Endothelial cell of umbilical vein (primary cell): ENCODE measurements around the gene COX10. TPM values are rescaled to one million over a fixed set of nuclear protein-coding genes. Genes with fewer than 3 reads are reported as not detected.

Experiments used
- BruUV-seq: library from RNA; stranded (reverse); fragments of 400-500 nt; replicated peaks from 2 replicates; lab custom pipeline; 2021; lab: Mats Ljungman, UMichigan
- CTCF ChIA-PET: fragments of 300-600, 350-600 bp; sonication (Branson Sonifier 250); formaldehyde crosslinking; loops from one replicate; lab custom pipeline; 2021; ENCODE audit warnings: antibody characterized with exemption, inconsistent platforms; lab: Charles Lee
- POLR2A ChIA-PET: fragments of 300-600, 350-600 bp; sonication (Branson Sonifier 250); formaldehyde crosslinking; loops from one replicate; lab custom pipeline; 2021; ENCODE audit warnings: antibody characterized with exemption, inconsistent platforms; lab: Charles Lee
- DNase-seq: peaks from one replicate; pipeline ENCODE4 v3.0.0-alpha.2; 2011; ENCODE audit warnings: low read depth, low spot score
- FAIRE-seq: peaks from 2 replicates; lab custom pipeline; 2011; peaks lifted over from hg19 to GRCh38; lab: Jason Lieb, UNC
- H2AFZ ChIP-seq: 2 replicates; pipeline ENCODE4 v1.6.0; 2012; ENCODE audit warnings: low read depth, low read length, control low read depth, inconsistent platforms
- H3K27ac ChIP-seq: 2 replicates; pipeline ENCODE4 v1.5.1; 2011; ENCODE audit warnings: low read depth, mild to moderate bottlenecking, control low read depth, low read length, moderate library complexity; ENCODE audit not compliant: insufficient read depth
- H3K27me3 ChIP-seq, 2 experiments: 2 replicates each; pipeline versions ENCODE4 v1.6.0 to v1.6.1; 2011; ENCODE audit warnings: low read length in 2 of 2, mixed read lengths in 1 of 2; ENCODE audit not compliant: control insufficient read depth in 2 of 2, insufficient read depth in 2 of 2
- H3K36me3 ChIP-seq, 2 experiments: 2 replicates in 1 of 2; 3 replicates in 1 of 2; pipeline ENCODE4 v1.5.1; 2011; ENCODE audit warnings: low read length in 2 of 2, mild to moderate bottlenecking in 1 of 2, moderate library complexity in 1 of 2; ENCODE audit not compliant: control insufficient read depth in 2 of 2, insufficient read depth in 2 of 2; ENCODE audit errors: extremely low read depth in 1 of 2
- H3K4me1 ChIP-seq: 3 replicates; pipeline ENCODE4 v1.5.1; 2011; ENCODE audit warnings: mild to moderate bottlenecking, low read length; ENCODE audit not compliant: control insufficient read depth, insufficient read depth; ENCODE audit errors: extremely low read depth
- H3K4me2 ChIP-seq: 2 replicates; pipeline ENCODE4 v1.6.1; 2011; ENCODE audit warnings: low read length, control low read depth, mixed read lengths; ENCODE audit not compliant: insufficient read depth
- H3K4me3 ChIP-seq, 3 experiments: fragments of 200-600 bp in 1 of 3; sonication (generic), shearing (Covaris generic) in 1 of 3; replicated peaks in 1 of 3; 2 replicates each; pipeline ENCODE4 v1.5.1; 2011 to 2016; ENCODE audit warnings: control low read depth in 3 of 3, low read length in 3 of 3, mild to moderate bottlenecking in 2 of 3, inconsistent platforms in 1 of 3, low read depth in 1 of 3, moderate library complexity in 1 of 3; ENCODE audit not compliant: insufficient read depth in 1 of 3
- H3K79me2 ChIP-seq: 2 replicates; pipeline ENCODE4 v1.6.0; 2012; ENCODE audit warnings: low read length, inconsistent platforms; ENCODE audit not compliant: control insufficient read depth, insufficient read depth
- H3K9ac ChIP-seq: replicated peaks from 2 replicates; pipeline ENCODE3; 2011; ENCODE audit warnings: low read length, control low read depth; ENCODE audit not compliant: insufficient read depth; ENCODE audit errors: extremely low read depth
- H3K9me1 ChIP-seq: replicated peaks from 3 replicates; pipeline ENCODE4 v1.6.0; 2011; ENCODE audit warnings: mild to moderate bottlenecking, low read length; ENCODE audit not compliant: control insufficient read depth, insufficient read depth; ENCODE audit errors: extremely low read depth
- H3K9me3 ChIP-seq: replicated peaks from 2 replicates; pipeline ENCODE4 v1.5.1; 2012; ENCODE audit warnings: low read length, inconsistent platforms; ENCODE audit not compliant: control insufficient read depth, insufficient read depth
- H4K20me1 ChIP-seq: replicated peaks from 2 replicates; pipeline ENCODE3; 2011; ENCODE audit warnings: mild to moderate bottlenecking, low read length; ENCODE audit not compliant: control insufficient read depth, insufficient read depth; ENCODE audit errors: extremely low read depth
- EZH2 ChIP-seq: IDR thresholded peaks from 2 replicates; pipeline ENCODE4 v1.6.1; 2012; ENCODE audit warnings: borderline replicate concordance, low read depth, mild to moderate bottlenecking, moderate library complexity, low read length, inconsistent platforms; ENCODE audit not compliant: severe bottlenecking
- FOS ChIP-seq: IDR thresholded peaks from 2 replicates; pipeline ENCODE4 v1.6.1; 2011; ENCODE audit warnings: mild to moderate bottlenecking, low read length, moderate library complexity, borderline replicate concordance; ENCODE audit not compliant: insufficient read depth
- GATA2 ChIP-seq: IDR thresholded peaks from 2 replicates; pipeline ENCODE4 v1.7.0; 2011; ENCODE audit warnings: low read depth, mild to moderate bottlenecking, moderate library complexity, mixed read lengths, low read length; ENCODE audit not compliant: insufficient read length, insufficient read depth
- JUN ChIP-seq: IDR thresholded peaks from 2 replicates; pipeline ENCODE4 v1.6.1; 2011; ENCODE audit warnings: borderline replicate concordance, low read depth; ENCODE audit not compliant: insufficient read length, insufficient read depth
- MYC ChIP-seq: IDR thresholded peaks from one replicate; pipeline ENCODE4 v1.6.1; 2011; ENCODE audit warnings: mild to moderate bottlenecking, low read depth, low read length
- POLR2A ChIP-seq: IDR thresholded peaks from 2 replicates; pipeline ENCODE4 v1.6.1; 2012; ENCODE audit warnings: low read depth, mild to moderate bottlenecking, control low read depth, low read length
- POLR2AphosphoS5 ChIP-seq: IDR thresholded peaks from 2 replicates; pipeline ENCODE4 v1.6.1; 2012; ENCODE audit warnings: low read depth, mild to moderate bottlenecking, control low read depth, low read length, moderate library complexity; ENCODE audit not compliant: insufficient read depth
- dilution Hi-C: fragments of 300-500 bp; cut with MboI; formaldehyde crosslinking; loops from one replicate; pipeline ENCODE4 v1.15.0; 2019; ENCODE audit warnings: low sequenced_read_pairs; ENCODE audit not compliant: extremely low pct_ligation_motif_present
- intact Hi-C: fragments of 100-400 bp; cut with micrococcal nuclease; formaldehyde crosslinking; loops from one replicate; pipeline ENCODE4 v1.10.0; 2022
- polyA plus RNA-seq, 4 experiments: library from polyadenylated mRNA; depleted of rRNA in 3 of 4; stranded (reverse) in 3 of 4; unstranded in 1 of 4; fragments of >200 nt; gene quantifications; 2 replicates each; pipeline versions ENCODE4 v1.2.1 to v1.2.3, GENCODE V29; 2011 to 2012; ENCODE audit warnings: missing spikeins in 1 of 4
- total RNA-seq: library from RNA; stranded (reverse); gene quantifications from 2 replicates; pipeline ENCODE4 v1.2.3, GENCODE V29; 2021
- TF ChIP-seq, protein P1 (sequence below): IDR thresholded peaks from 2 replicates; pipeline ENCODE4 v1.6.1; 2011; ENCODE audit not compliant: insufficient read depth, insufficient read length
- TF ChIP-seq, protein P2 (sequence below), 2 donors: IDR thresholded peaks; 1 replicate in 1 of 2; 2 replicates in 1 of 2; pipeline ENCODE4 v1.5.1; 2011; ENCODE audit warnings: low read length in 2 of 2, mild to moderate bottlenecking in 2 of 2, moderate library complexity in 2 of 2, control low read depth in 1 of 2, inconsistent platforms in 1 of 2, low read depth in 1 of 2; ENCODE audit not compliant: insufficient read depth in 1 of 2; ENCODE audit errors: extremely low read depth in 1 of 2

COX10 gene
- total and polyA plus RNA-seq, 2 donors (not counting 3 experiments of a cell fraction or from before 2014, with no cell fraction given) = 9.8 to 12.1 TPM

DNA sequence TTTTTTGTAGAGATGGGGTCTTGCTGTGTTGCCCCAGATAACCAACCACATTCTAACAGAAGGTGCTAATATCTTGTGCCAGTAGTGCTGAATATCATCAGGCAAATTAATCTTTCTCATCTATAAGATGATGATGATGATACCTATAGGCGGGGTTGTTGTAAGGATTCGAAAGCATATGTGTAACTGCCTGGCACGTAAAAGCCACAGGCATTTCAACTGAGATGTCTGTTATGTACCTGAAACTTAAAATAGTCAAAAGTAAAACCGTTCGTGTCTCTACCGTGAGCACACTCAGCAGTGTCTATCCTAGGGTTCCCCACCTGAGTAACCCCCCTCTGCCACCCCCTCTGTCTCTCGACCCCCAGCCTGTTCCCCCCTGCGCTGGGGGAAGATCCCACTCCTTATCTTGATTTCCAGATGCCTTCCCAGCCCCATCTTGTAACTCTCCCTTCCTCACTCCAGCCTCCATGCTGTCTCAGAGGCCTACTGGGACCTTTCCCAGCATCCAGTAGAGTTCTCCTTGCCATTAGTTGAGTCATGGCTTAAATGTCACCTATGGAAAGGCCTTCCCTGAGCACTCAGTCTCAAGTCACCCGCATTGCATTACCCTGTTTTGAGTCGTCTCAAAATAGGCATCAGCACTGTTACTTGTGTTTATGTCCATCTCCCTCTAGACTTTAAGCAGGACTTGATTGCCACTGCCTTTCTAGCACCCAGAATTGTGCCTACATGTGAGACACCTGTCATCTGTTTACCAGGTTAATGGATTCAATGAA, 133.3 kb downstream of the COX10 start:
- Histone ChIP-seq H3K27me3 (no peaks in the 10 kb centered on the region), H3K27ac (no peak overlapping the region), H2AFZ (no peak overlapping the region), H3K36me3 (no peaks in the 10 kb centered on the region), H3K9ac (no peak overlapping the region), H3K4me1 (peaks cover 7% of the 10 kb centered on the region), H4K20me1 (no peaks in the 10 kb centered on the region), H3K79me2 (no peaks in the 10 kb centered on the region), H3K9me1 (no peaks in the 10 kb centered on the region), H3K4me2 (no peak overlapping the region), H3K9me3 (no peaks in the 10 kb centered on the region), H3K4me3 (no peak overlapping the region)
- dilution Hi-C loops (no loop called here), intact Hi-C loops (no loop called here)
- no peak for DNase-seq
- ChIA-PET CTCF (interaction anchor here (1.1 kb wide), 1 partner anchor 9 kb away, joined by 3 read pairs; no protein-coding TSS in a partner anchor), POLR2A (no interaction called here)
- TF ChIP-seq JUN = no peak
- TF ChIP-seq, protein P1, sequence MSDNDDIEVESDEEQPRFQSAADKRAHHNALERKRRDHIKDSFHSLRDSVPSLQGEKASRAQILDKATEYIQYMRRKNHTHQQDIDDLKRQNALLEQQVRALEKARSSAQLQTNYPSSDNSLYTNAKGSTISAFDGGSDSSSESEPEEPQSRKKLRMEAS = no peak
- TF ChIP-seq POLR2AphosphoS5 = no peak
- TF ChIP-seq EZH2 = no peak
- TF ChIP-seq, protein P2, sequence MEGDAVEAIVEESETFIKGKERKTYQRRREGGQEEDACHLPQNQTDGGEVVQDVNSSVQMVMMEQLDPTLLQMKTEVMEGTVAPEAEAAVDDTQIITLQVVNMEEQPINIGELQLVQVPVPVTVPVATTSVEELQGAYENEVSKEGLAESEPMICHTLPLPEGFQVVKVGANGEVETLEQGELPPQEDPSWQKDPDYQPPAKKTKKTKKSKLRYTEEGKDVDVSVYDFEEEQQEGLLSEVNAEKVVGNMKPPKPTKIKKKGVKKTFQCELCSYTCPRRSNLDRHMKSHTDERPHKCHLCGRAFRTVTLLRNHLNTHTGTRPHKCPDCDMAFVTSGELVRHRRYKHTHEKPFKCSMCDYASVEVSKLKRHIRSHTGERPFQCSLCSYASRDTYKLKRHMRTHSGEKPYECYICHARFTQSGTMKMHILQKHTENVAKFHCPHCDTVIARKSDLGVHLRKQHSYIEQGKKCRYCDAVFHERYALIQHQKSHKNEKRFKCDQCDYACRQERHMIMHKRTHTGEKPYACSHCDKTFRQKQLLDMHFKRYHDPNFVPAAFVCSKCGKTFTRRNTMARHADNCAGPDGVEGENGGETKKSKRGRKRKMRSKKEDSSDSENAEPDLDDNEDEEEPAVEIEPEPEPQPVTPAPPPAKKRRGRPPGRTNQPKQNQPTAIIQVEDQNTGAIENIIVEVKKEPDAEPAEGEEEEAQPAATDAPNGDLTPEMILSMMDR (IDR thresholded peaks at IDR 0.05; ENCODE audit: extremely low read depth in 1 of 2, insufficient read depth in 1 of 2, low read depth in 1 of 2, low read length in 2 of 2) = no peak
- TF ChIP-seq POLR2A = no peak
- TF ChIP-seq GATA2 = no peak
- TF ChIP-seq MYC = no peak
- no peak for TF ChIP-seq FOS
- BruUV-seq = no TSS peak
- no peak for FAIRE-seq
